Smooth muscle cell (in vitro differentiated cells): ENCODE data around the gene ATP10D. TPM values are rescaled to one million over a fixed set of nuclear protein-coding genes. Genes with fewer than 3 reads are reported as not detected.

Source experiments
- DNase-seq: peaks from one replicate; lab custom pipeline; 2025; ENCODE audit not compliant: unreplicated experiment; lab: John Stamatoyannopoulos, UW
- H2AFZ ChIP-seq: fragments of 200-600 bp; sonication (generic); 2 replicates; pipeline ENCODE4 v1.6.0; 2016; ENCODE audit warnings: antibody characterized with exemption, low read depth, mild to moderate bottlenecking
- H3F3A ChIP-seq: fragments of 200-600 bp; sonication (generic); 2 replicates; pipeline ENCODE4 v1.6.0; 2017; ENCODE audit warnings: antibody characterized with exemption, low read depth
- H3K27ac ChIP-seq: fragments of 200-600 bp; sonication (generic); 2 replicates; pipeline ENCODE4 v1.5.1; 2016; ENCODE audit warnings: low read depth, mild to moderate bottlenecking
- H3K27me3 ChIP-seq: fragments of 200-600 bp; sonication (generic); 2 replicates; pipeline ENCODE4 v1.6.1; 2016; ENCODE audit warnings: low read depth, mild to moderate bottlenecking
- H3K36me3 ChIP-seq: fragments of 200-600 bp; sonication (generic); 2 replicates; pipeline ENCODE4 v1.5.1; 2016; ENCODE audit warnings: low read depth
- H3K4me1 ChIP-seq: fragments of 200-600 bp; sonication (generic); 2 replicates; pipeline ENCODE4 v1.5.1; 2016; ENCODE audit warnings: low read depth
- H3K4me2 ChIP-seq: fragments of 200-600 bp; sonication (generic); 2 replicates; pipeline ENCODE4 v1.6.0; 2016; ENCODE audit warnings: mild to moderate bottlenecking
- H3K4me3 ChIP-seq: fragments of 200-600 bp; sonication (generic); 2 replicates; pipeline ENCODE4 v1.5.1; 2016; ENCODE audit warnings: mild to moderate bottlenecking
- H3K79me2 ChIP-seq: fragments of 200-600 bp; sonication (generic); 2 replicates; pipeline ENCODE4 v1.6.0; 2016; ENCODE audit warnings: low read depth, mild to moderate bottlenecking
- H3K9ac ChIP-seq: fragments of 200-600 bp; sonication (generic); 2 replicates; pipeline ENCODE4 v1.6.0; 2016; ENCODE audit warnings: low read depth
- H3K9me3 ChIP-seq: fragments of 200-600 bp; sonication (generic); replicated peaks from 2 replicates; pipeline ENCODE4 v1.5.1; 2016; ENCODE audit warnings: low read depth
- H4K20me1 ChIP-seq: fragments of 200-600 bp; sonication (generic); 2 replicates; pipeline ENCODE4 v1.6.0; 2016; ENCODE audit warnings: low read depth
- WGBS: methylation state at CpG from one replicate; pipeline ENCODE4 v1.1.7; 2016; ENCODE audit warnings: low lambda C conversion rate; 5-methylcytosine and 5-hydroxymethylcytosine counted together
- polyA plus RNA-seq: library from polyadenylated mRNA; unstranded; fragments of >200 nt; fragmentation: Nextera tagmentation; extraction: Ambion mirVana; gene quantifications from 2 replicates; pipeline ENCODE4 v1.2.1, GENCODE V29; 2016
- total RNA-seq: library from RNA; depleted of rRNA; stranded (reverse); fragments of >200 nt; gene quantifications from 2 replicates; pipeline ENCODE4 v1.2.3, GENCODE V29; 2014
- TF ChIP-seq, protein P1 (sequence below): fragments of 200-600 bp; sonication (generic); IDR thresholded peaks from 2 replicates; pipeline ENCODE4 v1.5.1; 2017; ENCODE audit warnings: borderline replicate concordance, mild to moderate bottlenecking, antibody characterized with exemption; ENCODE audit not compliant: insufficient read depth, poor library complexity, severe bottlenecking

The ATP10D gene
- total and polyA plus RNA-seq, 2 experiments from 2014 or later, result 8.6 to 28.4 TPM

DNA sequence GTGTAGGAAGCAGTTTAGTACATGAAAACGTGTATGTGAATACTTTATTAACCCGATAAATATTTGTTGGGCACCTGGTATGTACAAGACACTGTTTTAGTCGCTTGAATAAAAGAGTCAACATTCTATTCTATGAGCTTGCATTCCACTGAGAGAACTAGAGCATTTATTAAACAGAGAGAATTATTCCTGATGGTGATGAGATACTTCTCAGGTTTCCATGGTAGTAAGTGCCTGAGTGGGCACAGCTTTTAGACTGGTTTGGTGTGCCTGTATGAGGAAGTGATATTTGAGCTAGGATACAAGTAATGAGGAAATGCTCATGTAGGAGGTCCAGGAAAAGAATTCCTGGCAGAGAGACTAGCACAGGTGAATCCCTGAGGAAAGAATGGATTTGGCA is 94.2 kb downstream of the ATP10D start:
- no peak for DNase-seq
- no peak overlapping the region for H2AFZ ChIP-seq
- no peaks in the 10 kb centered on the region for H3K27me3 ChIP-seq
- no peaks in the 10 kb centered on the region for H3K79me2 ChIP-seq
- H3F3A ChIP-seq, result no peaks in the 10 kb centered on the region
- no peaks in the 10 kb centered on the region for H3K36me3 ChIP-seq
- H3K4me3 ChIP-seq, result no peak overlapping the region
- no peak overlapping the region for H3K9ac ChIP-seq
- H3K4me1 ChIP-seq, result no peaks in the 10 kb centered on the region
- TF ChIP-seq, protein P1, sequence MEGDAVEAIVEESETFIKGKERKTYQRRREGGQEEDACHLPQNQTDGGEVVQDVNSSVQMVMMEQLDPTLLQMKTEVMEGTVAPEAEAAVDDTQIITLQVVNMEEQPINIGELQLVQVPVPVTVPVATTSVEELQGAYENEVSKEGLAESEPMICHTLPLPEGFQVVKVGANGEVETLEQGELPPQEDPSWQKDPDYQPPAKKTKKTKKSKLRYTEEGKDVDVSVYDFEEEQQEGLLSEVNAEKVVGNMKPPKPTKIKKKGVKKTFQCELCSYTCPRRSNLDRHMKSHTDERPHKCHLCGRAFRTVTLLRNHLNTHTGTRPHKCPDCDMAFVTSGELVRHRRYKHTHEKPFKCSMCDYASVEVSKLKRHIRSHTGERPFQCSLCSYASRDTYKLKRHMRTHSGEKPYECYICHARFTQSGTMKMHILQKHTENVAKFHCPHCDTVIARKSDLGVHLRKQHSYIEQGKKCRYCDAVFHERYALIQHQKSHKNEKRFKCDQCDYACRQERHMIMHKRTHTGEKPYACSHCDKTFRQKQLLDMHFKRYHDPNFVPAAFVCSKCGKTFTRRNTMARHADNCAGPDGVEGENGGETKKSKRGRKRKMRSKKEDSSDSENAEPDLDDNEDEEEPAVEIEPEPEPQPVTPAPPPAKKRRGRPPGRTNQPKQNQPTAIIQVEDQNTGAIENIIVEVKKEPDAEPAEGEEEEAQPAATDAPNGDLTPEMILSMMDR, result no peak
- no peaks in the 10 kb centered on the region for H3K9me3 ChIP-seq
- 94% methylated on average over 3 of the region's 3 CpGs for WGBS
- H3K4me2 ChIP-seq, result no peak overlapping the region
- no peak overlapping the region for H3K27ac ChIP-seq
- no peaks in the 10 kb centered on the region for H4K20me1 ChIP-seq

DNA sequence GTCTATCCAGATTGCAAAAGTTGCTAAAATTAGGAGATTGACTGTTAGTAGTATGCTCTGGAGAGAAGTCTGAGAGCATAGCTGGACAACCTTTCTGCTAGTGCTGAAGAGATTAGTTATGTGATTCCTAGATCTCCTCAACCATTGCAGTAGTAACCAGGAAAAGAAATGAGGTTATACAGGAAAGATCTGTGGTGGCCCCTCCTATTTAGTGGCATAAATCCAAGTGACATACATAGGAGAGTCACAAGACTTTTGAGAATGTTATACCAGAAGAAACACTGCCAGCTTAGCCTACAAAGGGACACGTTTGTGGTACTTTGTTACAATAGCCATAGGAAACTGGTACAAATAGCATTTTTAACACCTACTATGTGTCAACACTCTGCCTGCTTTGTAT is 105.2 kb downstream of the ATP10D start:
- no peak for DNase-seq
- Histone ChIP-seq H2AFZ (no peak overlapping the region), H3K36me3 (peaks cover 17% of the 10 kb centered on the region), H3K9me3 (peaks cover 7% of the 10 kb centered on the region), H4K20me1 (no peaks in the 10 kb centered on the region), H3K27ac (no peak overlapping the region), H3K4me2 (no peak overlapping the region), H3K27me3 (no peaks in the 10 kb centered on the region), H3K4me3 (no peak overlapping the region), H3K4me1 (peaks cover 4% of the 10 kb centered on the region), H3K79me2 (no peaks in the 10 kb centered on the region), H3F3A (no peaks in the 10 kb centered on the region), H3K9ac (no peak overlapping the region)
- TF ChIP-seq, protein P1, result no peak
- WGBS, result 96% methylated on average over 1 of the region's 1 CpG

DNA sequence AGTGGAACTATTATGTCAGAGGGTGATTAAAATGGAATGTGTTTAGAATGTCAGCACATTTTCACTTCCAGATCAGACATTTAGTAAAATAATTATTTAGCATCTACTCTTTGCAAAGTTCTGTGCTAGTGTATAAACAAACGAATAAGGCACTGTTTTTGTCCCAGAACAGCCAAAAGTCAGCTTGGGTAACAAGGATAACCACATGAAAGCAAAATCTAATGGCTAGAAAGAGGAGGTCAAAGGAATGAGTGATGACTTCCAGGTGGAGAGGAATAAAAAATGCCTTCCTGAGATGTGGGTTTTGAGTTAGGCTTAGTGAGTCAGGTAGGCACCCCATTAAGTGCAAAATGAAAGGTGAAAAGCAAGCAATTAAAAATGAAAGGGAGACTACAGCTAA is 112.6 kb downstream of the ATP10D start:
- Histone ChIP-seq H2AFZ (no peak overlapping the region), H3F3A (no peaks in the 10 kb centered on the region), H4K20me1 (no peaks in the 10 kb centered on the region), H3K9ac (no peak overlapping the region), H3K4me1 (peaks cover 4% of the 10 kb centered on the region), H3K4me2 (no peak overlapping the region), H3K36me3 (no peaks in the 10 kb centered on the region), H3K27ac (no peak overlapping the region), H3K9me3 (no peaks in the 10 kb centered on the region), H3K79me2 (no peaks in the 10 kb centered on the region), H3K27me3 (no peaks in the 10 kb centered on the region), H3K4me3 (no peak overlapping the region)
- DNase-seq, result no peak
- TF ChIP-seq, protein P1, result no peak
- 67% methylated on average over 1 of the region's 1 CpG for WGBS

DNA sequence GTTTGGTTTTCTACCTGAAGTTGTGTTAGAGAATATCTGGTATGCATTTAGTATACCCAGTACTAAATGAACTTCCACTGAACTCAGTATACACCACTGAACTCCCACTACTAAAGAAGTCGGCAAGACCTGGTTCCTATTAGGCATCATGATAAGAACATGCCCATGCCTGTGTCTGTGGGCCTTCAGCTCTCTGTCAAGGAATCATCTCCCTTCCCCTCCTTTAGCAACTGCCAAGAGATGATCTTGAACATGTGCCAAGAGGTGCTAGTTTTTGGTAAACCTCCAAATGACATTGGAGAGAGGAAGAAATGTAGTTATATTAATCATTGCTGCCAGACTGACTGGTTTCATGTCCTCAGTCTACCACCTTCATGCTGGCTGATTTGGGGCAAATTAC is 113.2 kb downstream of the ATP10D start:
- Histone ChIP-seq H3K4me3 (no peak overlapping the region), H3K9ac (no peak overlapping the region), H3K9me3 (no peaks in the 10 kb centered on the region), H3K4me2 (no peak overlapping the region), H2AFZ (no peak overlapping the region), H4K20me1 (no peaks in the 10 kb centered on the region), H3K79me2 (no peaks in the 10 kb centered on the region), H3K4me1 (peaks cover 4% of the 10 kb centered on the region), H3K36me3 (no peaks in the 10 kb centered on the region), H3F3A (no peaks in the 10 kb centered on the region), H3K27ac (no peak overlapping the region), H3K27me3 (no peaks in the 10 kb centered on the region)
- 55% methylated on average over 1 of the region's 1 CpG for whole genome bisulfite sequencing
- no peak for DNase-seq
- TF ChIP-seq, protein P1, result no peak
